NCI-H345 (cell line): Measurements from ENCODE around the gene DMD.
A peak's percentile ranks its signal among the peaks of the same experiment; 100 is the strongest.

Experiments used
- DNase-seq: peaks from one replicate; lab custom pipeline; 2025; lab: John Stamatoyannopoulos, UW

Gene DMD

GRCh38 chrX:31854716-31855115, 1356.6 kb downstream of the DMD start:
- no peak for DNase-seq

DNA sequence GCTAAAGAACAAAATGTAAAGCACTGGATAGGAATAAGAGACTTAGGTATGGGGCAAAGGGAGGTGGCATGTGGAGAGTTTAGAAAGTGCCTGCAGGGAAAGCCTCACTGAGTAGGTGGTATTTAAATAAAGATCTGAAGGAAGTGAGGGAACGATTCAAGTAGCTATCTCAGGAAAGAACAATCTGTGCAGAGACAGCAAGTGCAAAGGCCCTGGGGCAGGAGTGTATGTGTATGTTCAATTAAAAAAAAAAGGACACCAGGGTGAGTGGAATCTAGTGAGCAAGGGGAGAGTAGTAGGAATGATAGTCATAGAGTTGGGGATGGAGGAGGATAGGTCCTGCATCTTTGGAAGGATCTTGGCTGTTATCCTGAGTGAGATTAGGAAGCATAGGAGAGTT, 1359.6 kb downstream of the DMD start:
- no peak for DNase-seq

GRCh38 chrX:31847773-31848172, 1363.6 kb downstream of the DMD start:
- no peak for DNase-seq

DNA sequence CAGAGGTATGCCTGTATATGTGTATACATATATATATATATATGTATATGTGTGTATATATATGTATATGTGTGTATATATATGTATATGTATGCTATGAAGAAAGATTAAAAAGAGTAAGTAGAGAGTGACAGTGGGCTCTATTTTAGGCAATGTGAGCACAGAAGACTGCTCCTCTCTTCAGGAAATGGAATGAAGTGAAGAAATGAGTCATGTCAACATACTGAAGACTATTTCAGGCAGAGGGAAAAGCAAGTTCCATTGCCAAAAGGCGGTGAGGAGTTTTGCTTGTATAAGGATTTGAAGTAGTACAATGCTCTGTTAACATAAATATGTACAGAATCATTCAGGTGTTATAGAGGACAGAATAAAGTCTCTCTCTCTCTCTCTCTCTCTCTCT, 1366.3 kb downstream of the DMD start:
- DNase-seq, result no peak

DNA sequence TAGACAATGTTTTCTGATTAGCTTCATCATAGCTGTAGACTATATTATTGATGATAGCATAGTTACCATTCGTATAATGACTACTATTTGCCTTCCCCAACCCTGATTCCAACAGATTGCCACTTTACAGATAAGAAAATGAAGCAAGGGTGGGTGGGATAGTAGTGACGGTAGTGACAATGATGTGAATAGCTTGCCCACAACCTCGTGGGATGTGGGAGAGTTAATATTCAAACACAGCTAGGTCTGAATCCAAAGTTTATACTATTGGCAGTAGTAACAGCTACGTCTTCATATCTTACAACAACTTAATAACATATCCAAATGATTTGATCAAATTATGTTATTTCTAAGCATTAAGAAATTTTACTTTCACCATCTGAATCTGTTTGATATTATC, 1372.7 kb downstream of the DMD start:
- DNase-seq, result no peak

DNA sequence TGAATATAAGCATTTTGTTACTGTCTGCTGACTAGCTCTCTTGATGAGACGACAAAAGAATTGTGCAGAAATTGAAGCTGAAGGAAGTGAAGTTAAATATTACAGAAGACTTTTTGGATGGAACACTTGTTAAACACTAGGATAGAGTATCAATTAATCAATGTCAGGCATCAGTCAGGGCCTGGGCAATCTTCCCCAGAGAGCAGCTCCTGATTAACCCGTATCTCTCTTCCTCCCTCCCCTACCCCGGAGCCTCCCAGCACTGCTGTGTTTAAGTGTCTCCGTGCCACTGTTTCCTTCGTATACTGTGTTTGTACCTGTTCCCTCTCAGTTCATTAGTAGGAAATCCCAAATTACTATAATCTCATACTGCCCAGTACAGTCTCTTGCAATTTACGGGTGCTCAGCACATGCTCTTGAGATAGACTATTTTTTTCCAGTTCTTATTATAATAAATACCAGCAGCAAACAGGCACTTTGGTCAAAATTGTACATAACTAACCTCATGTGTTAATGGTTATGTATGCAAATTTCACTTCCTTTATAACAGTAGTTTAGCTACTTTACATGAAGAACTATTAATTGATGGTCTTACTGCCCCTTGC, 1373.8 kb downstream of the DMD start:
- no peak for DNase-seq

GRCh38 chrX:31836479-31836878, 1374.9 kb downstream of the DMD start:
- no peak for DNase-seq

- DNase-seq, result no peak
Measured at GRCh38 chrX:31832263-31832662, 1379.1 kb downstream of the DMD start.

DNA sequence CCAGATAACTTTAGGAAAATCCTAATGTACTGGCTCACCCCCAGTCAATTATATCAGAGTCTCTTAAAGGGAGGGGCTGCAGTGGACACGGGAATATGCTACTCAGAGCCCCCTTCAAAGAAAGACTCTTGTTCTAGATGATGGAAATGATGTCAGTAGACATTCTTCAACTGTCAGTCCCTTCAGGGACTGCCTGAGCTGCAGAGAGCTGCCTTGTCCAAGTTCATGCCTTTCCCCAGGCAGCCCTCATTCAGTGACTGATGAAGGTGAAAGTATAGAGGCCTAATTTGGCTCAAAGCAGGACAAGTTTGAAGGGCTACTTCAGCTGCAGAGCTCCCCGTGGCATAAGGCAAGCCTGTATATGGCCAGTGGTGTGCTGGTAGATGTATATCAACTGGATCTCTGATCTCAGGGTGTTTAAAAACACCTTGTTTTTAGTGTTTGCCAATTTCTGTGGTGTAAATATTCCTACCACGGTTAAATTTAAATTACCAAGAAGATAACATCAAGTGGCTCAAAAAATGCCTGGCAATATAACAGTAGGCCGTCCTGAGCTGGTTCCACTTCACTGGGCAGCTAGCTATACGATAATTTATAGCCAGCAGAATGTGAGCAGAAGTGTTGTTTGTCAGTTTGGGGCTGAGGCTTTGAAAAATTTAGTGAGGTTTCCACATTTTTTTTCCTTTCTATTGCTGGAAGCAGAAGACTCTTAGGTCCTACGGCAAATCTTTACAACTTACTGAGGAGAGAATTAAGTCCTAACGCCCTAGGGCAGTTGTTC, 1390.7 kb downstream of the DMD start:
- DNase-seq, result no peak

DNA sequence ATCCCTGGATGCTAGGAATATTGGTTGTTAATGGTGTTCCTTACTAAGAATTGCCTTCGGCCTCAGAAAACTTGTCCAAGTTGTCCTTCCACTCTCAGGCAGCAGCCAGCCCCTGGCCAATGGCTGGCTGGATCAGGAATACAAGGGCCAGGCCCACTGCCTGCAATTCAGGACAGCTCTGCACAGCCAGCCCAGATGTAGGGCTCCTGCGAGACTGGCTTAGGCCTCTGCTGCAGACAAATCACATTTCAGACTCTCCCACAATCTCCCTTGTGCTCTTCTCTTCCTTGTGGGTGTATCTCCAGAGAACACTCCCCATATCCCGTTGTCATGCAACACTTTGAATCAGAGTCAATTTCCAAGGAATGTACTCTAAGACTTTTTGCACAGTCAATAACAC, 1391.9 kb downstream of the DMD start:
- no peak for DNase-seq

GRCh38 chrX:31811106-31811505, 1400.2 kb downstream of the DMD start:
- DNase-seq, result no peak

DNA sequence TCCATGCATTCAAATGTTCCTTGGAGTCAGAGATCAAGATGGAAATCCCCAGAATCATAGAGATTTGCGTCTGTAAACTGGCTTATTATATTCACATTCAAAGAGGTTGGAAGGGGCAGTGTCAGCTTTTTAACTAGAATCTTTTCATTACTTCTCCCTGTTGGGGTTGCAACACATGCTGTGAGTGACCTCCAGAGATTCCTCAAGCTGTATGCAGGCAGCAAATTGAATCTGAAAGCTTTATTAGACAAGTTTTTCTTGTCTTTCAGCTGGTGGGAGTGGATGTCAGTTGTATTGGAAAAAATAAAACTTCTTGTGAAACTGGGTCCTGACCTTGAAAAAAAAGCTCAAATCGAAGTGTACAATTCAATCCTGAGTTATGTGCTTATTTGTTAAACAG, 1403.0 kb downstream of the DMD start:
- no peak for DNase-seq

- DNase-seq, result no peak
Measured at GRCh38 chrX:31807165-31807564, 1404.2 kb downstream of the DMD start.

GRCh38 chrX:31805781-31806180, 1405.6 kb downstream of the DMD start:
- no peak for DNase-seq

GRCh38 chrX:31800219-31800618, 1411.1 kb downstream of the DMD start:
- DNase-seq, result no peak

DNA sequence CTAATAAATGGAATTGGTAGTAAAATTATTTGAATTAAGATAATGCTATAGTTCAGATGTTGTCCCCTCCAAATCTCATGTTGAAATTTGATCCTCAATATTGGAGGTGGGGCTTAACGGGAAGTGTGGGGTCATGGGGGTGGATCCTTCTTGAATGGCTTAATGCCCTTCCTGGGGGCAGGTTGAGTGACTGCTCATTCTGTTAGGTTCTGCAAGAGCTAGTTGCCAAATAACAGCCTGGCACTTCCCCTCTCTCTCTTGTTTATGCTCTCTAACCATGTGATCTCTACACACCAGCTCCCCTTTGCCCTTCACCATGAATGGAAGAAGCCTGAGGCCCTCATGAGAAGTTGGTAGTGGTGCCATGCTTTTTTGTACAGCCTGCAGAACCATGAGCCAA, 1414.7 kb downstream of the DMD start:
- no peak for DNase-seq

- DNase-seq, result no peak
Measured at GRCh38 chrX:31747411-31747810, 1463.9 kb downstream of the DMD start.

GRCh38 chrX:31743004-31743403, 1468.3 kb downstream of the DMD start:
- DNase-seq, result no peak

DNA sequence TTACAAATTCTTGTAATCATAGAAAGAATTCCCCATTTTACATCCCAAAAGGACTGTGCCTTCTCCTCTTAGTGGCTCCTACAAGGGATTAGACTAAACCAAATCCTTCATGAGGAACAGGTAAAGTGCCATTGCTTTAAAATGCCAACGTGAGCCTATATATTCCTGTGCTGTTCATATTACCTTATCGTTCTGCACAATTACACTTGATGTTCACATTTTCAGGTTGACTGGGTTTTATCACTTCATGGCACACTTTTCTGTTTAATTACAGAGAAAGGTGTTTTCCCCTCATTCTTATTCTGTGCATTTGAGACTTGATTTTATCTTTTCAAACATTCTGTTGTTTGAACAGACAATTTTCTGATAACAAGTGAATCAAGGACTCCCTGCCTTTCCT, 1493.9 kb downstream of the DMD start:
- DNase-seq, result peak; percentile 7

- DNase-seq, result peak; percentile 4
Measured at GRCh38 chrX:31715675-31716074, 1495.7 kb downstream of the DMD start.

DNA sequence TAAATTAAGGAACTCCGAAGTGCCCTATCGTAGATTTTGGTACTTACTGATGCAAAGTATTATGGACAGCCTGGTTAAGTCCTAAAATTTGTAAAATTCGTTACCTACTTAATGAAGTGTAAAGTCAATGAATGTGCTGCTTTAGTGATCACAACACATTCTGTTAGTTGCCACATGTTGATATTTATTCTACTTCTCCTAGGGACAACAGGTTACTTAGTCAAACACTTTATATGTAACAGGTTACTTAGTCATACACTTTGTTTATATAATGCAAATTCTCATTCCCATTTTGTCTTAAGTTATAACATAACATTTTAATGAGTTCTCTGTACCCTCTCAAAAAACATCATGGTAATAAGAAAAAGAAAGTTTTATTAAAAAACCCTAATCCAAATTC, 1496.6 kb downstream of the DMD start:
- DNase-seq, result no peak

- DNase-seq, result no peak
Measured at GRCh38 chrX:31713120-31713519, 1498.2 kb downstream of the DMD start.

DNA sequence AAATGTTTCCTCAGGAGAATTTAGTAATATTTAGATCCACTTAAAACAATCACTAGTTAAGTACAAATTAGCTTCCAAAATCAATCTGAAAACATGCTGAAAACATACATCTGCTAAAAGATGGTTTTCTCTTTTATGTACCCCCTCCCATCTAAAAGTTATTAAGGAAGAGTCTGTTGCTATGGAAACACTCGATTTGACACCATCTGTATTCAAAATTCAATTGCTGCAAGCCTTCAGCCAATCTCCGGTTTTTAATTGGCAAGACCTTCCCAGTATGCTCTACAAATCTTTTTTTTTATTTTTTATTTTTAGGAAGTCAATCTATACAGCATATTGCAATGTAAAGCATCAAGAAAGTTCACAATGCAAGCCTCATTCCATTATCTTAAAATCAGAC, 1500.2 kb downstream of the DMD start:
- DNase-seq, result no peak

DNA sequence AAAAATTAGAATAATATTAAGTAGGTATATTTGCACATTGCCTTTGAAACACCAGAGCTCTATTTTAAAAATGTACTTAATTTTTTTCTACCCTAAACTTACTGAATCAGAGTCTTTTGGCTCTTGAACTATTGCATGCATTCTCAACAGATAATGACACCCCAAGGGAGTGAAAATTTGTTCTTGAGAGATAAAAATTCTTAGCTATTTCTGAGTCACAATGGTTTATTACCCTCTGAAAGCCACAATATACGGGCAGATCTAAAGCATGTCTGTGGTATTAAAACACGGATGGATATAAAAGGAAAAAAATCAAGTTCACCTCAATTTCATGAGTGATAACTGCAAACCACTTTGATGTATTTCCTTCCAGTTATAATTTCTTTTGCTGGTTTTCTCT, 1503.2 kb downstream of the DMD start:
- DNase-seq, result no peak
